Fibroblast of mammary gland (primary cell): Measurements from ENCODE around the gene SMIM31.

Experiments
- DNase-seq: peaks from one replicate; pipeline ENCODE4 v3.0.0-alpha.2; 2010; ENCODE audit warnings: low read depth
- H3K4me3 ChIP-seq: 2 replicates; pipeline ENCODE4 v1.5.1; 2011; ENCODE audit warnings: low read depth, mild to moderate bottlenecking, low read length, moderate library complexity; ENCODE audit not compliant: control insufficient read depth
- TF ChIP-seq, protein P1 (sequence below): conservative IDR thresholded peaks from 2 replicates; pipeline ENCODE4 v1.5.1; 2011; ENCODE audit warnings: low read depth, low read length, inconsistent platforms; ENCODE audit not compliant: control insufficient read depth, insufficient read depth

SMIM31 gene

DNA sequence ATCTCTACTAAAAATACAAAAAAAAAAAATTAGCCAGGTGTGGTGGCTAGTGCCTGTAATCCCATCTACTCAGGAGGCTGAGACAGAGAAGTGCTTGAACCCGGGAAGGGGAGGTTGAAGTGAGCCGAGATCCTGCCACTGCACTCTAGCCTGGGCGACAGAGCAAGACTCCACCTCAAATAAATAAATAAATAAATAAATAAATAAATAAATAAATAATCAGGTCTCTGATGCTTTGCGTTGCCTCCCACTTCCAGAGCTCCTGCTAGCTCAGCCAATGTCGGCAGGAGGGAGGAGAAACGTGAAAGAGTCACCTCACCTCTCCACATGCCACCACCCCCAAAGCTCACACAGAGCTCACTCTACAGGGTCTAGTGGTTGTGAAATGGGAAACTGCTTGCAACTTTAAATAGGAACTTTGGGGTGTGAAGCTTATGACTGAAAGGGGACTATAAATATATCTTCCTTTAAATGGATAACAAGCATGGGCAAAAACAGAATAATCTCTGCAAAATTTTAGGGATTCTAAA is 7.9 kb downstream of the SMIM31 start:
- no peak overlapping the region for H3K4me3 ChIP-seq
- DNase-seq, result no peak
- TF ChIP-seq, protein P1, sequence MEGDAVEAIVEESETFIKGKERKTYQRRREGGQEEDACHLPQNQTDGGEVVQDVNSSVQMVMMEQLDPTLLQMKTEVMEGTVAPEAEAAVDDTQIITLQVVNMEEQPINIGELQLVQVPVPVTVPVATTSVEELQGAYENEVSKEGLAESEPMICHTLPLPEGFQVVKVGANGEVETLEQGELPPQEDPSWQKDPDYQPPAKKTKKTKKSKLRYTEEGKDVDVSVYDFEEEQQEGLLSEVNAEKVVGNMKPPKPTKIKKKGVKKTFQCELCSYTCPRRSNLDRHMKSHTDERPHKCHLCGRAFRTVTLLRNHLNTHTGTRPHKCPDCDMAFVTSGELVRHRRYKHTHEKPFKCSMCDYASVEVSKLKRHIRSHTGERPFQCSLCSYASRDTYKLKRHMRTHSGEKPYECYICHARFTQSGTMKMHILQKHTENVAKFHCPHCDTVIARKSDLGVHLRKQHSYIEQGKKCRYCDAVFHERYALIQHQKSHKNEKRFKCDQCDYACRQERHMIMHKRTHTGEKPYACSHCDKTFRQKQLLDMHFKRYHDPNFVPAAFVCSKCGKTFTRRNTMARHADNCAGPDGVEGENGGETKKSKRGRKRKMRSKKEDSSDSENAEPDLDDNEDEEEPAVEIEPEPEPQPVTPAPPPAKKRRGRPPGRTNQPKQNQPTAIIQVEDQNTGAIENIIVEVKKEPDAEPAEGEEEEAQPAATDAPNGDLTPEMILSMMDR, result no peak

DNA sequence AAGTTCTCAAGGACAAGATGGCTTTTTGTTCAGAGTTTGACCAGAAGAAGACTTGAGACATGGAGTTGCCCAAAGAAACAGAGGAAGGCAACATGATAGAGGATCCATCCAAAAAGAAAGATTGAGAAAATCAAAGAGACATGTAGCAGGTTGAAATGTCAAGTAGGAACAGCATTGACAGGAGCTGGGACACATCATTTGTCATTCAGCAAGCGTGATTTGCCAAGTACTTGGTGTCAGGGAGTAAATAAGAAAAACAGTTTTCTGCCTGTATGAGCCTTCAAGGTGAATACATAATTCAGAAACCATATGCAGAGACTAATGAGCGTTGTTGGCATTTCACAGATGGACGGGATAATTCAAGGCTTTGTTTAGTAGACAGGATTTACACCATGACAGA is 11.2 kb downstream of the SMIM31 start:
- no peak for DNase-seq
- H3K4me3 ChIP-seq, result no peak overlapping the region
- TF ChIP-seq, protein P1, result no peak

DNA sequence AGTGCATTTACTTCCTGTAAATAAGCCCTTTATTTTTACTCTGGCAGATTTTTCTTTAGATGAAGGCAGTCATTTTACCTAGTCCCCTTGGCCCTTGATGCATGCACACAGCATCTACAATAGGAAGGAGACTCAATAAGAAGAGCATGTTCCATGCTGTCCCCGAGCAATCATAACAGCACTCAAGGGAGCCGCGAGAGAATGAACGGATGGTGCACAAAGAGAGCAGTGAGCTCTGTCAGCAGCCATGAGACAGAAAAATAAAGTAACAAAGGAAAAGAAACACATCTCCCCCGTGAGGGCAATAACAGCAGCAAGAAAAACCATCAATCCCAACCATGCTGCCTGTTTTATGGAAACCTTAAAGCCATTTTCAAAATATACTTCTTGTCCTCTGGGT is 11.9 kb downstream of the SMIM31 start:
- H3K4me3 ChIP-seq, result no peak overlapping the region
- DNase-seq, result no peak
- TF ChIP-seq, protein P1, result no peak

DNA sequence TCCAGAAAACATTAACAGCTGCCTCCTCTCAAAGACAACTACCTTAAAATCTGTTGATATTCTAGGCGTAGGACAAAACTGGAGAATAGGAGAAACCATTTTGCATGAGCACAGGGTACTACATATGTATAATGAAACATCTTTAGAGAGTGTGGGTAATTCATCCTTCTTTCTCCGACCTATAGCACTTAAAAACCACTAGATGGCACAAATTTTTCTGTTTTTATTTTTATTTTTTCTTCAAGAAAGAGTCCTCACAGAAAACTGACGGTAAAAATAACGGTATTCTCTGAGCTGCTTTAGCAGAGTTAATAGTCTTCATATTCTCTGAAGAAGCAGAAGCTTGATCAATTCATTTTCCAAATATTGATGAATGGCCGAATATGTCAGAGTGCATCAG is 14.6 kb downstream of the SMIM31 start:
- DNase-seq, result peak; percentile 16
- TF ChIP-seq, protein P1, result peak; percentile 44
- H3K4me3 ChIP-seq, result no peak overlapping the region

DNA sequence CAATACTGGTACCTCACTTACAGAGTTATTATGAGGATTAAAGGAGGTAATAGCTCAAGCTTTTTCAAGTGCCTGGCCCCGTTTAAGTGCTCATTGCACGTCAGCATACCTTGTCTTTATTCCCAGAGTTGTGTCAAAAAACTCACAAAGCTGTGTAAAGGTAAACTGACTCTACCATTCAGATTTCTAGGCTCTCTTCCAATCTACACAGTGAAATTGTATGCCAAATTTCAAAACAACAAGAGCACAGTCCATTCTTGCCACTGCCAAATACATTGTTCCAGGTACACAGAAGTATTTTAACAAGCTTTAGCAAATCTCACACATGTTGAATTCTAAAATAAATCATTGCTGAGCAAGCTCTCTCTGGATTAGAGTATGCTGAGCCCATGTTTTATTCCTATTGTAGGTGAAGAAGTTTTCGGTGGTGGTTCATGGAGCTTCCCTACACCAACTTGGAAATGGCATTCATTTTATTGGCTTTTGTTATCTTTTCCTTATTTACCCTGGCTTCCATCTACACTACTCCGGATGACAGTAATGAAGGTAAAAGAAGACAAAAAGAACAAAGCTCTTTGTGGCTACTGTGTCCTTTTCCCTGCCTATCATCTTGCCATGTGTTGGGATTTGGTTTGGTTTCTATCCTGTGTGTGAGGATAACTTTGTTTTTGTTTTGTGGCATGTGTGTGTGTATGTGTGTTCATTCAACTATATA is 16.2 kb downstream of the SMIM31 start:
- TF ChIP-seq, protein P1, result no peak
- no peak overlapping the region for H3K4me3 ChIP-seq
- no peak for DNase-seq

DNA sequence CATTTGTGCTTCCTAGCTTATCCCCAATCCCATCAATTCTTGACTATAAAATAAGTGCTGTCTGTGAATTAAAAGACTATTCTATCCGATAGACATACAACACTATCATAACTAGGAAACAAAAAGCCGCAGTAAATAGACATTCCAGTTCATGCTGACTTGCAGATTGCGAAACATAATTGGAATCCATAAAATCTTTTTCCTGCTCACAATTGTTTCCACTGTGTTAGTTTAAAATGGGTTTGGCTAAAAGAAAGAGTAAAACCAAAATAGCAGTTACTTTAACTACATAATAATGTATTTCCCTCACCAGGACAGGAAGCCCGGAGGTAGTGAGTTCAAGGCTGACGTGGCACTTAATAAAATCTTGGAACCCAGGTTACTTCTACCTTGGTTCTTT is 17.2 kb downstream of the SMIM31 start:
- TF ChIP-seq, protein P1, result no peak
- no peak for DNase-seq
- no peak overlapping the region for H3K4me3 ChIP-seq
